ENCODE data around the gene LRRFIP2. TPM values are rescaled to one million over a fixed set of nuclear protein-coding genes. Genes with fewer than 3 reads are reported as not detected.
"Not testable (repeated sequence)": the region's sequence is repeated elsewhere in the genome, so short reads cannot be mapped to it uniquely, and the experiment has no call there.

Gene LRRFIP2
- total RNA-seq, 1 donor from 2014 or later, result 28.6 TPM

- Mint-ChIP-seq H3K4me3 (no peak overlapping the region), H3K4me1 (ENCODE audit: low read depth) (peaks cover 24% of the 10 kb centered on the region), H3K9me3 (no peaks in the 10 kb centered on the region), H3K27me3 (ENCODE audit: insufficient read depth) (no peaks in the 10 kb centered on the region), H3K27ac (no peak overlapping the region), H3K36me3 (ENCODE audit: low read depth) (peaks cover 3% of the 10 kb centered on the region)
- no peak for DNase-seq (ENCODE audit: low spot score)
- intact Hi-C loops (cut with micrococcal nuclease), result loop anchor here (5.0 kb wide), 1 partner anchor 40 kb away; the partner anchor contains the start of gene LRRFIP2
Observed at GRCh38 chr3:37132334-37132733, 42.0 kb downstream of the LRRFIP2 start.

DNA sequence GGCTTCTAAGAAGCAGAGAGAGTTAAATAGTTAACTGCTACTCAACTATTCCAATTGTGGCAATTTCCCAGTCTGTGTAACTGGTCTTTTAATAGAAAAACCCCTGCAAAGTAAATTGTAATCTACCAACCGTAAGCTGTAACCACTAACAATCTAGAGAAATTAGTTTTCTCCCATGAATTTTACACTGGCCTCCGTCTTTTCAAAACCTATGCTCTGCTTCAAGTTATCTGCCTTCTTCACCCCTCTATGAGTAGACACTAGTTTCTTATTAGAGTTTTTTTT, 42.6 kb downstream of the LRRFIP2 start:
- Mint-ChIP-seq H3K4me3 (no peak overlapping the region), H3K9me3 (no peaks in the 10 kb centered on the region), H3K27me3 (ENCODE audit: insufficient read depth) (no peaks in the 10 kb centered on the region), H3K36me3 (ENCODE audit: low read depth) (peaks cover 6% of the 10 kb centered on the region), H3K4me1 (ENCODE audit: low read depth) (peaks cover 24% of the 10 kb centered on the region), H3K27ac (no peak overlapping the region)
- intact Hi-C loops (cut with micrococcal nuclease), result loop anchor here (5.0 kb wide), 1 partner anchor 40 kb away; the partner anchor contains the start of gene LRRFIP2
- DNase-seq (ENCODE audit: low spot score), result no peak

- no peak overlapping the region for H3K4me3 Mint-ChIP-seq
- H3K36me3 Mint-ChIP-seq (ENCODE audit: low read depth), result peaks cover 6% of the 10 kb centered on the region
- DNase-seq (ENCODE audit: low spot score), result no peak
- intact Hi-C loops (cut with micrococcal nuclease), result loop anchor here (5.0 kb wide), 1 partner anchor 41 kb away; the partner anchor contains the start of gene LRRFIP2
- H3K9me3 Mint-ChIP-seq, result no peaks in the 10 kb centered on the region
- no peak overlapping the region for H3K27ac Mint-ChIP-seq
- H3K27me3 Mint-ChIP-seq (ENCODE audit: insufficient read depth), result no peaks in the 10 kb centered on the region
- H3K4me1 Mint-ChIP-seq (ENCODE audit: low read depth), result peaks cover 24% of the 10 kb centered on the region
Observed at GRCh38 chr3:37130984-37131859, 43.2 kb downstream of the LRRFIP2 start.

DNA sequence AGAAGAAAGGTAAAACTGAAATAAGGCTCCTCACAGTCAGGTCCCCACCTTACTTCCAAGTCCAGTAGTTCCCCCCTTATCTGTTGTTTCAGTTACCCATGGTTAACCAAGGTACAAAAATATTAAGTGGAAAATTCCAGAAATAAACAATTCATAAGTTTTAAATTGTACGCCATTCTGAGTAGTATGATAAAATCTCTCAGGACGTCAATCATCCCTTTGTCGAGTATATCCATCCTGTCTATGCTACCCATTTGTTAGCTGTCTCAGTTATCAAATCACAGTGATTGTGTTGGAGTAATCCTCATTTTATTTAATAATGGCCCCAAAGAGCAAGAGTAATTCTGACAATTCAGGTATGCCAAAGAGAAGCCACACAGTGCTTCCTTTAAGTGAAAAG, 43.9 kb downstream of the LRRFIP2 start:
- H3K27me3 Mint-ChIP-seq (ENCODE audit: insufficient read depth), result no peaks in the 10 kb centered on the region
- no peaks in the 10 kb centered on the region for H3K9me3 Mint-ChIP-seq
- intact Hi-C loops (cut with micrococcal nuclease), result loop anchor here (5.0 kb wide), 1 partner anchor 42 kb away; the partner anchor contains the start of gene LRRFIP2
- peaks cover 24% of the 10 kb centered on the region for H3K4me1 Mint-ChIP-seq (ENCODE audit: low read depth)
- no peak overlapping the region for H3K4me3 Mint-ChIP-seq
- H3K27ac Mint-ChIP-seq, result no peak overlapping the region
- DNase-seq (ENCODE audit: low spot score), result no peak
- peaks cover 4% of the 10 kb centered on the region for H3K36me3 Mint-ChIP-seq (ENCODE audit: low read depth)

- Mint-ChIP-seq H3K27ac (no peak overlapping the region), H3K4me1 (ENCODE audit: low read depth) (peaks cover 24% of the 10 kb centered on the region), H3K36me3 (ENCODE audit: low read depth) (peaks cover 4% of the 10 kb centered on the region), H3K9me3 (no peaks in the 10 kb centered on the region), H3K27me3 (ENCODE audit: insufficient read depth) (no peaks in the 10 kb centered on the region), H3K4me3 (no peak overlapping the region)
- intact Hi-C loops (cut with micrococcal nuclease), result loop anchor here (2.0 to 5.0 kb wide), 2 partner anchors 15 to 42 kb away; partner anchors contain the start of gene LRRFIP2
- DNase-seq (ENCODE audit: low spot score), result no peak
Observed at GRCh38 chr3:37129871-37130270, 44.5 kb downstream of the LRRFIP2 start.

GRCh38 chr3:37127340-37127739, 47.0 kb downstream of the LRRFIP2 start:
- H3K27ac Mint-ChIP-seq, result no peak overlapping the region

GRCh38 chr3:37126856-37127255, 47.5 kb downstream of the LRRFIP2 start:
- no peaks in the 10 kb centered on the region for H3K27me3 Mint-ChIP-seq (ENCODE audit: insufficient read depth)
- H3K9me3 Mint-ChIP-seq, result peaks cover 4% of the 10 kb centered on the region
- no peak overlapping the region for H3K27ac Mint-ChIP-seq
- intact Hi-C loops (cut with micrococcal nuclease), result no loop called here
- peaks cover 24% of the 10 kb centered on the region for H3K4me1 Mint-ChIP-seq (ENCODE audit: low read depth)
- peaks cover 8% of the 10 kb centered on the region for H3K36me3 Mint-ChIP-seq (ENCODE audit: low read depth)
- no peak overlapping the region for H3K4me3 Mint-ChIP-seq
- DNase-seq (ENCODE audit: low spot score), result no peak

More at GRCh38 chr3:37127340-37127739, 47.0 kb downstream of the LRRFIP2 start:
- H3K9me3 Mint-ChIP-seq, result no peaks in the 10 kb centered on the region
- intact Hi-C loops (cut with micrococcal nuclease), result no loop called here
- peaks cover 24% of the 10 kb centered on the region for H3K4me1 Mint-ChIP-seq (ENCODE audit: low read depth)
- H3K4me3 Mint-ChIP-seq, result no peak overlapping the region
- no peaks in the 10 kb centered on the region for H3K27me3 Mint-ChIP-seq (ENCODE audit: insufficient read depth)
- H3K36me3 Mint-ChIP-seq (ENCODE audit: low read depth), result peaks cover 4% of the 10 kb centered on the region
- no peak for DNase-seq (ENCODE audit: low spot score)

DNA sequence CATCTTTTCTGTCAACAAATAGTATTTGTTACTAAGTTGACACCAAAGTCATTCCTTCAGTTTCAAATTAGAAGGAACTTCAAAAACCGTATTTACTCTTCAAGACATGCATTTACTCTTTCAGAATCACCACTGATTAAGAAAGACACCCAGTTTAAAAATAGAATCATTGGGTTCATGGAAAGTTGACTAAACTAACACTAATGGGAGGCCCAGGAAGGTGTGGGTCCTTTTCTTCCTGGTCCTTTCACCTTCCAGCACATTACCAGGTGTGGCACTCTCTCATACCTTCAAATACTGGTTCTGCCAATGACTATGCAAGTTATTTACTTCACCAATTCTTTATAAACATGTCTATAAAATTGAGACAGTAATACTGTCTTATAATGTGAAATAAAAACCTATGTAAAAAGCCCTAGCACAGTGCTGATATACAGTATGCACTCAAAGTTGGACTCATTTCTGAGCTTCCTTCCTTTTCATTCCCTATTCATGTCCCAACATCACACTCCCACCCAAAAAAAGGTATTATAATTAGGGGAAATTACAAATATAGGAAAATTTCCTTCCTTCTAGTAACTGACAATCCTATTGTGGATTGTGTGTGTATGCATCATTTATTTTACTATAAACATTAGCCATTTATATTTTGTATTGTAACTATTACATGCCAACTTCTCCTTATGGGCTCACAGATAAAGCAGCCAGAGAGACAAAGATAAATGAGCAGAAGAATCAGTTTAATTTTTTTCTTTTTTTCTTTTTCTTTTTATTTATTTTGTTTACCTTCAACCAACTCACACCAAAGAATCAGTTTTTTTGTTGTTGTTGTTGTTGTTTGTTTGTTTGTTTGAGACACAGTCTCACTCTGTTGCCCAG, 48.9 kb downstream of the LRRFIP2 start:
- no peak overlapping the region for H3K4me3 Mint-ChIP-seq
- no peak for DNase-seq (ENCODE audit: low spot score)
- no peaks in the 10 kb centered on the region for H3K27me3 Mint-ChIP-seq (ENCODE audit: insufficient read depth)
- H3K4me1 Mint-ChIP-seq (ENCODE audit: low read depth), result peaks cover 15% of the 10 kb centered on the region
- peaks cover 8% of the 10 kb centered on the region for H3K36me3 Mint-ChIP-seq (ENCODE audit: low read depth)
- H3K9me3 Mint-ChIP-seq, result peaks cover 4% of the 10 kb centered on the region
- intact Hi-C loops (cut with micrococcal nuclease), result no loop called here
- no peak overlapping the region for H3K27ac Mint-ChIP-seq

GRCh38 chr3:37124435-37124834, 49.9 kb downstream of the LRRFIP2 start:
- DNase-seq (ENCODE audit: low spot score), result no peak
- peaks cover 5% of the 10 kb centered on the region for H3K4me1 Mint-ChIP-seq (ENCODE audit: low read depth)
- H3K4me3 Mint-ChIP-seq, result no peak overlapping the region
- no peak overlapping the region for H3K27ac Mint-ChIP-seq
- H3K36me3 Mint-ChIP-seq (ENCODE audit: low read depth), result peaks cover 8% of the 10 kb centered on the region
- intact Hi-C loops (cut with micrococcal nuclease), result no loop called here
- no peaks in the 10 kb centered on the region for H3K27me3 Mint-ChIP-seq (ENCODE audit: insufficient read depth)
- H3K9me3 Mint-ChIP-seq, result peaks cover 4% of the 10 kb centered on the region

- H3K27ac Mint-ChIP-seq, result no peak overlapping the region
- no peak overlapping the region for H3K4me3 Mint-ChIP-seq
- DNase-seq (ENCODE audit: low spot score), result no peak
- H3K27me3 Mint-ChIP-seq (ENCODE audit: insufficient read depth), result no peaks in the 10 kb centered on the region
- H3K4me1 Mint-ChIP-seq (ENCODE audit: low read depth), result no peaks in the 10 kb centered on the region
- H3K36me3 Mint-ChIP-seq (ENCODE audit: low read depth), result peaks cover 6% of the 10 kb centered on the region
- intact Hi-C loops (cut with micrococcal nuclease), result no loop called here
- peaks cover 4% of the 10 kb centered on the region for H3K9me3 Mint-ChIP-seq
Observed at GRCh38 chr3:37123292-37123691, 51.1 kb downstream of the LRRFIP2 start.

DNA sequence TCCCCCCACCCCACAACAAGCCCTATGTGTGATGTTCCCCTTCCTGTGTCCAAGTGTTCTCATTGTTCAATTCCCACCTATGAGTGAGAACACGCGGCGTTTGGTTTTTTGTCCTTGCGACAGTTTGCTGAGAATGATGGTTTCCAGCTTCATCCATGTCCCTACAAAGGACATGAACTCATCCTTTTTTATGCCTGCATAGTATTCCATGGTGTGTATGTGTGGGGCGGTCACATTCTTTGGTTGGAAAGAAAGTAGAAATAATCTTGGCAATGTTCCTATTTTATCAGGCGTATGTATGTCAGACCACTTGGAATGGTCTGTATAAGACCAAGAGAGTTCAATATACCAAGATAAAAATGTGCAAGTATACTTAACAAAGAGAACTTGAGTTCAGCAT, 52.3 kb downstream of the LRRFIP2 start:
- H3K9me3 Mint-ChIP-seq; H3K27ac Mint-ChIP-seq; intact Hi-C loops (cut with micrococcal nuclease); H3K4me3 Mint-ChIP-seq; H3K36me3 Mint-ChIP-seq (ENCODE audit: low read depth); DNase-seq (ENCODE audit: low spot score); H3K27me3 Mint-ChIP-seq (ENCODE audit: insufficient read depth); H3K4me1 Mint-ChIP-seq (ENCODE audit: low read depth): not testable (repeated sequence)

GRCh38 chr3:37118163-37118562, 56.2 kb downstream of the LRRFIP2 start:
- no peak overlapping the region for H3K27ac Mint-ChIP-seq
- H3K36me3 Mint-ChIP-seq (ENCODE audit: low read depth), result peaks cover 6% of the 10 kb centered on the region
- intact Hi-C loops (cut with micrococcal nuclease), result no loop called here
- no peak overlapping the region for H3K4me3 Mint-ChIP-seq
- peaks cover 8% of the 10 kb centered on the region for H3K4me1 Mint-ChIP-seq (ENCODE audit: low read depth)
- H3K9me3 Mint-ChIP-seq, result peaks cover 4% of the 10 kb centered on the region
- no peaks in the 10 kb centered on the region for H3K27me3 Mint-ChIP-seq (ENCODE audit: insufficient read depth)
- DNase-seq (ENCODE audit: low spot score), result no peak

DNA sequence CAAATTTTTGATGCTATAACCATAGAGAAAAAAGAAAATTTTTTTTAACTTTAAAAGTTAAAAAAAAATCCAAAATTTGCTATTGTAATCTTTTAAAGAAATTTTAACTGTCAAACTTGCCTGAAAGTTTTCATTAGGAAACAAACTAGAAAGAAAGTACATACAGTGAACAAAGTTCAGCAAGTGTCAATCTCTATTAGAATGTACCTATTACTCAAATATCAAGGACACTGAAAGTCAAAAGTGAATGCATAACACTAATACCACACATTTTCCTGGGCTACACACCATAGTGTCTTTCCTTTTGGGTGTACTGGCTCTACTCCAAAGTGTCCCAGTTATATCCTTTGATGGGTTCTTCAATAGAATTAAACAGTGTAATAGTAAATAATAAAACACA, 56.8 kb downstream of the LRRFIP2 start:
- Mint-ChIP-seq H3K36me3 (ENCODE audit: low read depth) (peaks cover 8% of the 10 kb centered on the region), H3K27me3 (ENCODE audit: insufficient read depth) (no peaks in the 10 kb centered on the region), H3K9me3 (peaks cover 4% of the 10 kb centered on the region), H3K4me1 (ENCODE audit: low read depth) (peaks cover 8% of the 10 kb centered on the region), H3K27ac (no peak overlapping the region), H3K4me3 (no peak overlapping the region)
- DNase-seq (ENCODE audit: low spot score), result no peak
- intact Hi-C loops (cut with micrococcal nuclease), result no loop called here

Data from activated T-helper 1 cell treated with anti-CD3 and anti-CD28 coated beads, Interleukin-12 subunit alpha, Interleukin-12 subunit beta, Interleukin-2, Interleukin-4 antibody, amounts not matched to agents 30 ng/mL and 10 ng/mL and 1 ng/mL, durations not matched to agents 14 hours and 24 hours and 36 hours (primary cell).